22Rv1 (cell line): ENCODE results near the gene ABCG2.

Source experiments
- CTCF ChIP-seq: fragments of 450-650 bp; IDR thresholded peaks from 2 replicates; pipeline ENCODE4 v1.5.1; 2017; ENCODE audit warnings: mild to moderate bottlenecking
- ZFX ChIP-seq: fragments of 450-650 bp; IDR thresholded peaks from 2 replicates; pipeline ENCODE4 v1.6.1; 2017; ENCODE audit warnings: antibody characterized with exemption, borderline replicate concordance

- no peak for TF ChIP-seq CTCF
- TF ChIP-seq ZFX: no peak
Observed at GRCh38 chr4:88045021-88045420, 113.4 kb downstream of the ABCG2 start.
